Amniotic stem cell (primary cell): ENCODE results near the gene SH2D5.

Source experiments
- DNase-seq: peaks from one replicate; lab custom pipeline; 2025; lab: John Stamatoyannopoulos, UW

Gene SH2D5

GRCh38 chr1:20713440-20713839, 19.1 kb downstream of the SH2D5 start:
- no peak for DNase-seq

GRCh38 chr1:20712215-20712577, 20.3 kb downstream of the SH2D5 start:
- no peak for DNase-seq

GRCh38 chr1:20711285-20712214, 21.0 kb downstream of the SH2D5 start:
- DNase-seq = no peak

GRCh38 chr1:20710469-20711284, 21.8 kb downstream of the SH2D5 start:
- no peak for DNase-seq

- DNase-seq = no peak
Observed at GRCh38 chr1:20709868-20710267, 22.6 kb downstream of the SH2D5 start.

GRCh38 chr1:20708891-20709290, 23.6 kb downstream of the SH2D5 start:
- DNase-seq = no peak

- no peak for DNase-seq
Observed at GRCh38 chr1:20708057-20708456, 24.4 kb downstream of the SH2D5 start.

GRCh38 chr1:20706841-20707240, 25.7 kb downstream of the SH2D5 start:
- DNase-seq = no peak

GRCh38 chr1:20705203-20705755, 27.2 kb downstream of the SH2D5 start:
- no peak for DNase-seq

GRCh38 chr1:20704390-20705202, 27.9 kb downstream of the SH2D5 start:
- DNase-seq = no peak

GRCh38 chr1:20703124-20703756, 29.3 kb downstream of the SH2D5 start:
- no peak for DNase-seq

- DNase-seq = no peak
Observed at GRCh38 chr1:20702416-20702815, 30.1 kb downstream of the SH2D5 start.

- no peak for DNase-seq
Observed at GRCh38 chr1:20701847-20702246, 30.7 kb downstream of the SH2D5 start.

- no peak for DNase-seq
Observed at GRCh38 chr1:20701446-20701845, 31.1 kb downstream of the SH2D5 start.

- no peak for DNase-seq
Observed at GRCh38 chr1:20700636-20701215, 31.8 kb downstream of the SH2D5 start.

- no peak for DNase-seq
Observed at GRCh38 chr1:20699558-20699957, 32.9 kb downstream of the SH2D5 start.

- peak; percentile 21 for DNase-seq
Observed at GRCh38 chr1:20698195-20698910, 34.1 kb downstream of the SH2D5 start.

- DNase-seq = no peak
Observed at GRCh38 chr1:20697563-20697962, 34.9 kb downstream of the SH2D5 start.

GRCh38 chr1:20696397-20697333, 35.8 kb downstream of the SH2D5 start:
- peak; percentile 84 for DNase-seq
